K562 (cell line): ENCODE measurements around the gene KMT5C. TPM values are rescaled to one million over a fixed set of nuclear protein-coding genes. Genes with fewer than 3 reads are reported as not detected.

Experiments used
- ATAC-seq: fragments of 200-7000 bp; cut with Tn5 transposase; 3 replicates; pipeline ENCODE4 v1.9.1; 2020; ENCODE audit warnings: moderate library complexity
- BruUV-seq: library from RNA; stranded (reverse); fragments of 400-500 nt; replicated peaks from 2 replicates; lab custom pipeline; 2021; lab: Mats Ljungman, UMichigan
- CTCF ChIA-PET: fragments of 300-600 bp; formaldehyde crosslinking; extraction: SDS; loops from one replicate; lab custom pipeline; 2021; ENCODE audit warnings: low intra/inter-chr PET ratio; lab: Yijun Ruan, JAX
- POLR2A ChIA-PET: fragments of 300-600, 350-650 bp; sonication (Branson Sonifier 250); formaldehyde crosslinking; extraction: SDS; loops from one replicate; lab custom pipeline; 2021; ENCODE audit warnings: antibody characterized with exemption, inconsistent platforms; lab: Yijun Ruan, JAX
- DNase-seq, 4 experiments: peaks; one replicate each; pipeline versions ENCODE4 v3.0.0 to v3.0.0-alpha.2; 2011 to 2018; ENCODE audit warnings: low spot score in 3 of 4, mixed read lengths in 3 of 4; ENCODE audit errors: extremely low read depth in 1 of 4
- FAIRE-seq: peaks from 2 replicates; lab custom pipeline; 2011; peaks lifted over from hg19 to GRCh38; lab: Jason Lieb, UNC
- H2AFZ ChIP-seq: 2 replicates; pipeline ENCODE4 v1.6.0; 2011; ENCODE audit warnings: low read depth, low read length, control low read depth, inconsistent platforms
- H3K27ac ChIP-seq: fragments of 200-600 bp; 3 replicates; pipeline ENCODE4 v1.8.0; 2011; ENCODE audit warnings: low read depth, mild to moderate bottlenecking, control low read depth, inconsistent platforms, low read length, moderate library complexity, mixed read lengths; ENCODE audit errors: extremely low read depth
- H3K27me3 ChIP-seq, 2 experiments: fragments of 300-600 bp in 1 of 2; 2 replicates in 1 of 2; 3 replicates in 1 of 2; pipeline versions ENCODE4 v1.6.0 to v1.8.0; 2011; ENCODE audit warnings: inconsistent platforms in 2 of 2, low read length in 2 of 2, mild to moderate bottlenecking in 1 of 2, mixed read lengths in 1 of 2, moderate library complexity in 1 of 2; ENCODE audit not compliant: control insufficient read depth in 2 of 2, insufficient read depth in 2 of 2
- H3K36me3 ChIP-seq: fragments of 300-600 bp; 3 replicates; pipeline ENCODE4 v1.8.0; 2011; ENCODE audit warnings: mild to moderate bottlenecking, low read length, inconsistent platforms; ENCODE audit not compliant: control insufficient read depth, insufficient read depth
- H3K4me1 ChIP-seq, 2 experiments: fragments of 200-600 bp in 1 of 2; replicated peaks in 1 of 2; 2 replicates in 1 of 2; 3 replicates in 1 of 2; pipeline versions ENCODE4 v1.5.1 to v1.8.0; 2011; ENCODE audit warnings: inconsistent platforms in 2 of 2, low read length in 2 of 2, mild to moderate bottlenecking in 1 of 2, mixed read lengths in 1 of 2, moderate library complexity in 1 of 2; ENCODE audit not compliant: control insufficient read depth in 2 of 2, insufficient read depth in 2 of 2
- H3K4me2 ChIP-seq: 2 replicates; pipeline ENCODE4 v1.6.1; 2011; ENCODE audit warnings: low read length, control low read depth, inconsistent platforms, mixed read lengths; ENCODE audit not compliant: insufficient read depth
- H3K4me3 ChIP-seq: fragments of 200-600 bp; sonication (generic), shearing (Covaris generic); 2 replicates; pipeline ENCODE4 v1.5.1; 2016; ENCODE audit warnings: control low read depth, inconsistent platforms
- H3K79me2 ChIP-seq: fragments of 200-600 bp; 3 replicates; pipeline ENCODE4 v1.8.0; 2011; ENCODE audit warnings: low read length, inconsistent platforms; ENCODE audit not compliant: control insufficient read depth, insufficient read depth
- H3K9ac ChIP-seq, 2 experiments: 2 replicates each; pipeline versions ENCODE4 v1.6.0 to v1.6.1; 2011; ENCODE audit warnings: low read depth in 2 of 2, low read length in 2 of 2, control low read depth in 1 of 2, inconsistent platforms in 1 of 2, mild to moderate bottlenecking in 1 of 2, mixed read lengths in 1 of 2; ENCODE audit not compliant: insufficient read depth in 1 of 2
- H3K9me1 ChIP-seq: one replicate; pipeline ENCODE4 v1.6.0; 2011; ENCODE audit warnings: inconsistent platforms, mild to moderate bottlenecking, low read length, moderate library complexity; ENCODE audit not compliant: control insufficient read depth, insufficient read depth
- H3K9me3 ChIP-seq: replicated peaks from 2 replicates; pipeline ENCODE4 v1.5.1; 2011; ENCODE audit warnings: low read depth, low read length, inconsistent platforms; ENCODE audit not compliant: control insufficient read depth, insufficient read depth
- H4K20me1 ChIP-seq: replicated peaks from 2 replicates; pipeline ENCODE4 v1.6.1; 2011; ENCODE audit warnings: low read length, inconsistent platforms, mixed read lengths; ENCODE audit not compliant: control insufficient read depth, insufficient read depth
- CBFB ChIP-seq: sonication (generic); formaldehyde crosslinking; IDR thresholded peaks from 2 replicates; pipeline ENCODE4 v1.4.0; 2020; ENCODE audit warnings: mild to moderate bottlenecking, missing genetic modification reagents
- CHD2 ChIP-seq: IDR thresholded peaks from 2 replicates; pipeline ENCODE4 v1.6.1; 2011; ENCODE audit warnings: low read depth, low read length
- HIVEP1 ChIP-seq: fragments of 250-450 bp; sonication (Bioruptor Pico); IDR thresholded peaks from 2 replicates; pipeline ENCODE4 v1.4.0; 2020; ENCODE audit warnings: mild to moderate bottlenecking
- HMGN3 ChIP-seq: IDR thresholded peaks from 2 replicates; pipeline ENCODE4 v1.6.1; 2011; ENCODE audit warnings: borderline replicate concordance, low read depth, mild to moderate bottlenecking, mixed read lengths, low read length; ENCODE audit not compliant: insufficient read length; ENCODE audit errors: extremely low read depth
- KDM1A ChIP-seq, 2 experiments: fragments of 450-650 bp; IDR thresholded peaks; 2 replicates each; pipeline ENCODE4 v1.6.1; 2016; ENCODE audit warnings: mild to moderate bottlenecking in 2 of 2
- NCOR1 ChIP-seq: fragments of 450-650 bp; IDR thresholded peaks from 2 replicates; pipeline ENCODE4 v1.6.1; 2016; ENCODE audit warnings: mild to moderate bottlenecking, moderate library complexity
- NEUROD1 ChIP-seq: fragments of 150-350 bp; IDR thresholded peaks from 2 replicates; pipeline ENCODE4 v1.6.1; 2014; ENCODE audit warnings: borderline replicate concordance, low read length, low read depth; ENCODE audit not compliant: partially characterized antibody
- NFE2L1 ChIP-seq: fragments of 450-650 bp; IDR thresholded peaks from 2 replicates; pipeline ENCODE4 v1.6.1; 2016; ENCODE audit warnings: missing genetic modification characterization, low read depth, mild to moderate bottlenecking, missing compliant biosample characterization, moderate library complexity, borderline replicate concordance
- NFYB ChIP-seq: IDR thresholded peaks from 2 replicates; pipeline ENCODE4 v1.6.1; 2011; ENCODE audit warnings: mild to moderate bottlenecking, moderate library complexity; ENCODE audit not compliant: insufficient read length; ENCODE audit errors: extremely low read depth
- RBFOX2 ChIP-seq: fragments of 200-400 bp; formaldehyde crosslinking; IDR thresholded peaks from 2 replicates; pipeline ENCODE4 v1.6.1; 2017; ENCODE audit warnings: low read depth, mild to moderate bottlenecking, low read length, moderate library complexity
- STAT5B ChIP-seq: fragments of 250-450 bp; sonication (Bioruptor Pico); IDR thresholded peaks from 2 replicates; pipeline ENCODE4 v1.8.0; 2021; ENCODE audit warnings: mild to moderate bottlenecking, inconsistent platforms
- ZBTB7A ChIP-seq: IDR thresholded peaks from 2 replicates; pipeline ENCODE4 v1.6.1; 2011; ENCODE audit warnings: low read depth, mild to moderate bottlenecking, low read length, moderate library complexity, borderline replicate concordance; ENCODE audit not compliant: control insufficient read depth
- ZFP36 ChIP-seq: fragments of 150-350 bp; IDR thresholded peaks from 2 replicates; pipeline ENCODE4 v1.6.1; 2018; ENCODE audit warnings: low read length, low read depth; ENCODE audit not compliant: partially characterized antibody
- ZNF408 ChIP-seq: fragments of 250-450 bp; sonication (Bioruptor Pico); IDR thresholded peaks from 2 replicates; pipeline ENCODE4 v1.4.0; 2020; ENCODE audit warnings: low read depth, mild to moderate bottlenecking, moderate library complexity
- ZNF717 ChIP-seq: fragments of 250-450 bp; sonication (Bioruptor Pico); IDR thresholded peaks from 2 replicates; pipeline ENCODE4 v1.5.0; 2021
- ZNF77 ChIP-seq: fragments of 250-450 bp; sonication (Bioruptor Pico); IDR thresholded peaks from 2 replicates; pipeline ENCODE4 v1.5.0; 2020
- WGBS: fragments of 100-300 bp; shearing (Covaris generic); methylation state at CpG from one replicate; pipeline ENCODE4 v1.1.6; 2016; ENCODE audit warnings: low coverage, mixed read lengths; ENCODE audit not compliant: insufficient coverage; ENCODE audit errors: missing lambda C conversion rate; 5-methylcytosine and 5-hydroxymethylcytosine counted together
- in situ Hi-C: fragments of 300-500 bp; cut with MboI; formaldehyde crosslinking; loops from 4 replicates; pipeline ENCODE4 v1.15.0; 2018; ENCODE audit warnings: inconsistent platforms, mixed read lengths
- intact Hi-C: fragments of 100-400 bp; cut with micrococcal nuclease; formaldehyde crosslinking; loops from 2 replicates; pipeline ENCODE4 v1.14.2; 2022
- polyA plus RNA-seq, 8 experiments: library from polyadenylated mRNA; depleted of rRNA in 4 of 8; stranded (reverse) in 5 of 8; unstranded in 3 of 8; fragments of >200 nt; fragmentation: Nextera tagmentation in 2 of 8; fragmentation: Illumina TruSeq in 1 of 8; extraction: Ambion mirVana in 2 of 8; extraction: Trizol in 1 of 8; gene quantifications; 2 replicates each; pipeline versions ENCODE4 v1.2.1 to v1.2.3, GENCODE V29; 2011 to 2014; ENCODE audit warnings: inconsistent platforms in 1 of 8, missing spikeins in 1 of 8
- total RNA-seq, 7 experiments: library from RNA; depleted of rRNA in 6 of 7; stranded (reverse); fragments of >200 nt in 6 of 7; fragmentation: Illumina TruSeq in 2 of 7; extraction: Trizol in 2 of 7; gene quantifications; 2 replicates each; pipeline versions ENCODE4 v1.2.1 to v1.2.3, GENCODE V29; 2011 to 2021; ENCODE audit warnings: low replicate concordance in 1 of 7
- TF ChIP-seq, protein P1 (sequence below): fragments of 250-450 bp; sonication (Bioruptor Pico); IDR thresholded peaks from 2 replicates; pipeline ENCODE4 v1.9.0; 2021; ENCODE audit warnings: mild to moderate bottlenecking
- TF ChIP-seq, protein P2 (sequence below): fragments of 200-800 bp; sonication (Bioruptor generic); IDR thresholded peaks from 2 replicates; pipeline ENCODE4 v1.6.1; 2017; ENCODE audit warnings: missing genetic modification characterization, missing compliant biosample characterization
- TF ChIP-seq, protein P3 (sequence below), 2 experiments: IDR thresholded peaks; 2 replicates each; pipeline ENCODE4 v1.6.1; 2011; ENCODE audit warnings: borderline replicate concordance in 1 of 2, control low read depth in 1 of 2, low read depth in 1 of 2, low read length in 1 of 2, mild to moderate bottlenecking in 1 of 2, mixed read lengths in 1 of 2, moderate library complexity in 1 of 2; ENCODE audit not compliant: insufficient read depth in 1 of 2, insufficient read length in 1 of 2, poor library complexity in 1 of 2, severe bottlenecking in 1 of 2; ENCODE audit errors: extremely low read depth in 1 of 2

KMT5C gene
- total and polyA plus RNA-seq, 9 of the 15 experiments (the other 6 are each of a cell fraction or from before 2014, with no cell fraction given): 0.15 to 53.5 (median 16.6) TPM

DNA sequence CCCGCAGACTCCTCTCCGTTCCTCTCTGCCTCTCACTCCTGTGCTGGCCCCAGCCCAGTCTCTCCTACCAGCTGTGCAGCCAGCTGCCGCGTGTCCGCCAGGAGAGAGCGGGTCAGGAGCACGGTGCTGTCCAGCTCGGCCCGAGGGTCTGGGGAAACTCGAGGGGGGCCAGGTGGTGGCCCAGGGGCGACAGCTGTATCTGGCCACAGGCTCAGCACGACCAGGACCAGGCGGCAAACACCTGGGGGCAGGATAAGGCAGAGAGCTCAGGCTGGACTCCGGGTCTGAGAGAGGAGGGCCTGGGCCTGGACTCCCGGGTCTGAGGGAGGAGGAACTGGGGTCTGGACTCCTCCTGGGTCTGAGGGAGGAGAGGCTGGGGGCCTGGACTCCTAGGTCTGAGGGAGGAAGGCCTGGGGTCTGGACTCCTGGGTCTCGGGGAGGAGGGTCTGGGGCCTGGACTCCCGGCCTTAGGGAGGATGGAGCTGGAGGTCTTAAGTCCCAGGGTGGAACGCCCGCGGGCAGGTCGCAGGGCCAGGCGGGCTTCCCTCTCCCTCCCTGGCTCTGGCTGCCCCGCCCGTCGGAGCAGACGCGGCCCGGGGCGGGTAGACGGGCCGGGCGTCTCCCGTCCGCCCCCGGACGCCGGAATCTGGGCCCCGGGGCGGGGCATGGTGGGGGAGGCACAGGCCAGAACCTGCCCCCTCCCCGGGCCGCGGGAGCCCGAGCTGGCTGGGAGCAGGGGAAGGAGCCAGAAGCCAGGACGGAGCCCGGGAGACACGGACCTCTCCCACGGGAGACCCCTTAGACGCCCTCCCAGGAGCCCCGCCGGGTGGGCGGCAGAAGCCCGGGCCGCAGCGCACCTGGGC, 29.3 kb downstream of the KMT5C start:
- Histone ChIP-seq H3K9me3 (no peaks in the 10 kb centered on the region), H3K4me1 (peaks cover under 1 to 52% of the 10 kb centered on the region in 2 experiments; a peak in 3 of 5 replicates), H3K36me3 (no peaks in the 10 kb centered on the region), H4K20me1 (0 out of 2 replicates have a peak, but pooled peaks cover 3% of the 10 kb centered on the region), H2AFZ (peak overlapping the region; percentile 63), H3K9me1 (no peaks in the 10 kb centered on the region), H3K9ac (peak overlapping the region; percentile 12 to 71; a peak in 3 of 4 replicates), H3K4me3 (peak overlapping the region; percentile 19; the same call in 1 of the 2 replicates), H3K27ac (no peak overlapping the region), H3K79me2 (no peaks in the 10 kb centered on the region), H3K4me2 (peak overlapping the region; percentile 18; the same call in 1 of the 2 replicates), H3K27me3 (peaks cover 11% of the 10 kb centered on the region in 2 experiments; a peak in 4 of 5 replicates)
- peak; percentile 85 for ATAC-seq
- no TSS peak for BruUV-seq
- DNase-seq: peak; percentile 67 to 92 (median 86)
- no peak for FAIRE-seq
- WGBS: 34% methylated on average over 19 of the region's 54 CpGs
- ChIA-PET CTCF (no interaction called here), POLR2A (interaction anchor here (0.7 to 1.5 kb wide), 4 partner anchors 8 to 37 kb away, joined by 3 to 6 read pairs (median 4); no protein-coding TSS in a partner anchor)
- intact Hi-C loops: no loop called here
- in situ Hi-C loops: no loop called here
- TF ChIP-seq NCOR1 (no peak), CBFB (CRISPR knock-in tag) (no peak), KDM1A (IDR thresholded peaks at IDR 0.05) (peak; percentile 23 to 50; a peak in 1 of 4 replicates), NFE2L1 (tag) (no peak), HMGN3 (peak; percentile 32), STAT5B (CRISPR knock-in tag) (no peak), CHD2 (no peak), HIVEP1 (CRISPR knock-in tag) (no peak), NFYB (no peak), ZNF408 (CRISPR knock-in tag) (no peak), ZBTB7A (peak; percentile 74), ZNF77 (no peak), NEUROD1 (peak; percentile 29), ZFP36 (peak; percentile 24), ZNF717 (CRISPR knock-in tag) (no peak), RBFOX2 (peak; percentile 9; the same call in 1 of the 2 replicates)
- TF ChIP-seq, protein P1, sequence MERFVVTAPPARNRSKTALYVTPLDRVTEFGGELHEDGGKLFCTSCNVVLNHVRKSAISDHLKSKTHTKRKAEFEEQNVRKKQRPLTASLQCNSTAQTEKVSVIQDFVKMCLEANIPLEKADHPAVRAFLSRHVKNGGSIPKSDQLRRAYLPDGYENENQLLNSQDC (CRISPR knock-in tag): no peak
- TF ChIP-seq, protein P2, sequence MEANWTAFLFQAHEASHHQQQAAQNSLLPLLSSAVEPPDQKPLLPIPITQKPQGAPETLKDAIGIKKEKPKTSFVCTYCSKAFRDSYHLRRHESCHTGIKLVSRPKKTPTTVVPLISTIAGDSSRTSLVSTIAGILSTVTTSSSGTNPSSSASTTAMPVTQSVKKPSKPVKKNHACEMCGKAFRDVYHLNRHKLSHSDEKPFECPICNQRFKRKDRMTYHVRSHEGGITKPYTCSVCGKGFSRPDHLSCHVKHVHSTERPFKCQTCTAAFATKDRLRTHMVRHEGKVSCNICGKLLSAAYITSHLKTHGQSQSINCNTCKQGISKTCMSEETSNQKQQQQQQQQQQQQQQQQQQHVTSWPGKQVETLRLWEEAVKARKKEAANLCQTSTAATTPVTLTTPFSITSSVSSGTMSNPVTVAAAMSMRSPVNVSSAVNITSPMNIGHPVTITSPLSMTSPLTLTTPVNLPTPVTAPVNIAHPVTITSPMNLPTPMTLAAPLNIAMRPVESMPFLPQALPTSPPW: peak; percentile 61
- TF ChIP-seq, protein P3, sequence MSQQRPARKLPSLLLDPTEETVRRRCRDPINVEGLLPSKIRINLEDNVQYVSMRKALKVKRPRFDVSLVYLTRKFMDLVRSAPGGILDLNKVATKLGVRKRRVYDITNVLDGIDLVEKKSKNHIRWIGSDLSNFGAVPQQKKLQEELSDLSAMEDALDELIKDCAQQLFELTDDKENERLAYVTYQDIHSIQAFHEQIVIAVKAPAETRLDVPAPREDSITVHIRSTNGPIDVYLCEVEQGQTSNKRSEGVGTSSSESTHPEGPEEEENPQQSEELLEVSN (IDR thresholded peaks at IDR 0.05; ENCODE audit: borderline replicate concordance in 1 of 2, extremely low read depth in 1 of 2, insufficient read depth in 1 of 2, insufficient read length in 1 of 2, low read depth in 1 of 2, low read length in 1 of 2, poor library complexity in 1 of 2, severe bottlenecking in 1 of 2): peak in 1 of 2 experiments; percentile 18
